OCI-LY1 (cell line): ENCODE measurements around the gene SDK1.

Source experiments
- H2AFZ ChIP-seq: fragments of 200-600 bp; sonication (generic), shearing (Covaris generic); 2 replicates; pipeline ENCODE4 v1.6.0; 2014; ENCODE audit warnings: antibody characterized with exemption, mild to moderate bottlenecking, low read length
- H3F3A ChIP-seq: fragments of 200-600 bp; sonication (generic), shearing (Covaris generic); 2 replicates; pipeline ENCODE4 v1.6.0; 2014; ENCODE audit warnings: mild to moderate bottlenecking, antibody characterized with exemption, low read length, moderate library complexity; ENCODE audit not compliant: insufficient read depth
- H3K27ac ChIP-seq: fragments of 200-600 bp; sonication (generic); 2 replicates; pipeline ENCODE4 v1.5.1; 2014; ENCODE audit warnings: low read length, mixed run types, mild to moderate bottlenecking, low read depth; ENCODE audit not compliant: poor library complexity, severe bottlenecking
- H3K27me3 ChIP-seq: fragments of 200-600 bp; sonication (generic); 2 replicates; pipeline ENCODE4 v1.6.0; 2014; ENCODE audit warnings: antibody characterized with exemption, mild to moderate bottlenecking, low read length, moderate library complexity; ENCODE audit not compliant: insufficient read depth
- H3K36me3 ChIP-seq: fragments of 200-600 bp; sonication (generic); 2 replicates; pipeline ENCODE4 v1.6.1; 2014; ENCODE audit warnings: mild to moderate bottlenecking, antibody characterized with exemption, low read length, moderate library complexity, mixed read lengths; ENCODE audit not compliant: insufficient read depth
- H3K4me1 ChIP-seq: fragments of 200-600 bp; sonication (generic); 2 replicates; pipeline ENCODE4 v1.5.1; 2014; ENCODE audit warnings: mild to moderate bottlenecking, low read length, moderate library complexity; ENCODE audit not compliant: insufficient read depth, severe bottlenecking
- H3K4me2 ChIP-seq: fragments of 200-600 bp; sonication (generic), shearing (Covaris generic); 2 replicates; pipeline ENCODE4 v1.6.1; 2014; ENCODE audit warnings: low read length
- H3K4me3 ChIP-seq: fragments of 200-600 bp; sonication (generic); 2 replicates; pipeline ENCODE4 v1.5.1; 2014; ENCODE audit warnings: low read length, low read depth, mild to moderate bottlenecking, mixed read lengths; ENCODE audit not compliant: poor library complexity, severe bottlenecking
- H3K79me2 ChIP-seq: fragments of 200-600 bp; shearing (Covaris generic); 2 replicates; pipeline ENCODE4 v1.6.1; 2016; ENCODE audit warnings: mixed run types, low read length, mixed read lengths; ENCODE audit not compliant: insufficient read depth
- H3K9ac ChIP-seq: fragments of 200-600 bp; sonication (generic), shearing (Covaris generic); 2 replicates; pipeline ENCODE4 v1.6.1; 2014; ENCODE audit warnings: mild to moderate bottlenecking, low read length, mixed read lengths
- H3K9me2 ChIP-seq: fragments of 200-600 bp; sonication (generic), shearing (Covaris generic); 2 replicates; pipeline ENCODE4 v1.6.1; 2014; ENCODE audit warnings: low read depth, mild to moderate bottlenecking, low read length, mixed read lengths
- H3K9me3 ChIP-seq: fragments of 200-600 bp; shearing (Covaris generic); 2 replicates; pipeline ENCODE4 v1.6.1; 2014; ENCODE audit warnings: low read length, mixed read lengths
- H4K20me1 ChIP-seq: fragments of 200-600 bp; sonication (generic), shearing (Covaris generic); 2 replicates; pipeline ENCODE4 v1.6.0; 2016; ENCODE audit warnings: mild to moderate bottlenecking, low read length; ENCODE audit not compliant: insufficient read depth
- EZH2 ChIP-seq: fragments of 200-600 bp; sonication (generic), shearing (Covaris generic); IDR thresholded peaks from 2 replicates; pipeline ENCODE4 v1.8.0; 2017; ENCODE audit warnings: borderline replicate concordance, mixed run types, mild to moderate bottlenecking, antibody characterized with exemption, low read length, moderate library complexity, mixed read lengths
- TF ChIP-seq, protein P1 (sequence below): fragments of 200-600 bp; sonication (generic), shearing (Covaris generic); IDR thresholded peaks from 2 replicates; pipeline ENCODE4 v1.5.1; 2017; ENCODE audit warnings: mild to moderate bottlenecking, antibody characterized with exemption, low read length, moderate library complexity, mixed read lengths

The SDK1 gene

DNA sequence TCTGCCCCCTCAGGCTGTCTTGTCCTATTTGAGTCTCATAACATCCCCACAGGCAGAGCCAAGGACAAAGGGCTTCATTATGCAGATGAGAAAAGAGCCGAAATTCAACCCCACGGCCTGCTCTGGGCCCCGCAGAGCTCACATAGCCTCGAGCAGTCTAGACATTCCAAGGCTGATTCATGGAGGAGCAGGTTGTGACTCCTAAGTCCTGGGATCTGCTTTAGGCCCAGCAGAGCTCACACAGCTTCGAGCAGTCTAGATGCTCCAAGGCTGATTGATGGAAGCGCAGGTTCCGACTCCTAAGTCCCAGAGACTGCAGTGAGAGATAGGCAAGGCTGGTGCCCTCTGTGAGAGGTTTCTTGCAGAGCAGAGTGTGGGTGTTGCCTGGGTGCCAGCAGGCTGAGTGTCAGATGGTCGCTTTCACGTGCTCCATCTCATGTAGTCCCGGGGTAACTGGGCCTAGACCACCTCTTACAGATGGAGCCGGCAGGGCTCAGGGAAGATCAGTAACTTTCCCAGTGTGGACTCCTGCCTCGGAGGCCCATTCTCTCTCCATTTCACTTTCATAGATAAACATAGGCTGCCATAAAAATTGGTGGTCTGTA, 944.9 kb downstream of the SDK1 start:
- H3K9ac ChIP-seq = no peak overlapping the region
- H3F3A ChIP-seq = no peaks in the 10 kb centered on the region
- no peaks in the 10 kb centered on the region for H4K20me1 ChIP-seq
- H3K27ac ChIP-seq = no peak overlapping the region
- TF ChIP-seq EZH2 = no peak
- TF ChIP-seq, protein P1, sequence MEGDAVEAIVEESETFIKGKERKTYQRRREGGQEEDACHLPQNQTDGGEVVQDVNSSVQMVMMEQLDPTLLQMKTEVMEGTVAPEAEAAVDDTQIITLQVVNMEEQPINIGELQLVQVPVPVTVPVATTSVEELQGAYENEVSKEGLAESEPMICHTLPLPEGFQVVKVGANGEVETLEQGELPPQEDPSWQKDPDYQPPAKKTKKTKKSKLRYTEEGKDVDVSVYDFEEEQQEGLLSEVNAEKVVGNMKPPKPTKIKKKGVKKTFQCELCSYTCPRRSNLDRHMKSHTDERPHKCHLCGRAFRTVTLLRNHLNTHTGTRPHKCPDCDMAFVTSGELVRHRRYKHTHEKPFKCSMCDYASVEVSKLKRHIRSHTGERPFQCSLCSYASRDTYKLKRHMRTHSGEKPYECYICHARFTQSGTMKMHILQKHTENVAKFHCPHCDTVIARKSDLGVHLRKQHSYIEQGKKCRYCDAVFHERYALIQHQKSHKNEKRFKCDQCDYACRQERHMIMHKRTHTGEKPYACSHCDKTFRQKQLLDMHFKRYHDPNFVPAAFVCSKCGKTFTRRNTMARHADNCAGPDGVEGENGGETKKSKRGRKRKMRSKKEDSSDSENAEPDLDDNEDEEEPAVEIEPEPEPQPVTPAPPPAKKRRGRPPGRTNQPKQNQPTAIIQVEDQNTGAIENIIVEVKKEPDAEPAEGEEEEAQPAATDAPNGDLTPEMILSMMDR = no peak
- peaks cover 7% of the 10 kb centered on the region; the same call in 1 of the 2 replicates for H3K36me3 ChIP-seq
- H3K4me3 ChIP-seq = no peak overlapping the region
- H3K9me3 ChIP-seq = no peaks in the 10 kb centered on the region
- H3K9me2 ChIP-seq = no peaks in the 10 kb centered on the region
- no peak overlapping the region for H2AFZ ChIP-seq
- no peaks in the 10 kb centered on the region for H3K4me1 ChIP-seq
- H3K79me2 ChIP-seq = no peaks in the 10 kb centered on the region
- no peaks in the 10 kb centered on the region for H3K27me3 ChIP-seq
- no peak overlapping the region for H3K4me2 ChIP-seq

DNA sequence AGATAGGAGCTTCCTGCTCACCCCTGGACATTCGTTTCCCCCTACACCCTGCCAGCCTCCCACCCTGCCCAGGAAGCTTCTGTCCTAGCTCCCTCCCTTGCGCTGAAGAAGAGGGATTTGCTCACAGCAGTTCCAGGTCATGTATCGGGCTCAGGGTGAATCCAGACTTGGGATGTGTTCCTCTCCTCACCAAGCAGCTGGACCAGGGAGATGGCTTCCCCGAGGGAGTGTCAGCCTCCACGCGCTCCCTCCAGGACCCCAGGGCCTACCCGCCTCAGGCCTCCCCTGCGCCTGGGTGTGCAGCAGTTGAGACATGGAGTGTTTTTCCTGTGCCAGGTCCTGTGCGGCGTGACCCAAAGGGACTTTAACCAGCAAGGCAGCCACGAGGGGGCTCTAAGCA, 945.5 kb downstream of the SDK1 start:
- H3K4me3 ChIP-seq = no peak overlapping the region
- no peak overlapping the region for H3K9ac ChIP-seq
- H3K36me3 ChIP-seq = peaks cover 7% of the 10 kb centered on the region; the same call in 1 of the 2 replicates
- H3K9me2 ChIP-seq = no peaks in the 10 kb centered on the region
- no peak overlapping the region for H3K27ac ChIP-seq
- H2AFZ ChIP-seq = no peak overlapping the region
- H3K27me3 ChIP-seq = no peaks in the 10 kb centered on the region
- H3F3A ChIP-seq = no peaks in the 10 kb centered on the region
- no peaks in the 10 kb centered on the region for H3K79me2 ChIP-seq
- H3K4me1 ChIP-seq = no peaks in the 10 kb centered on the region
- no peak overlapping the region for H3K4me2 ChIP-seq
- no peaks in the 10 kb centered on the region for H4K20me1 ChIP-seq
- peaks cover 2% of the 10 kb centered on the region; the same call in 1 of the 2 replicates for H3K9me3 ChIP-seq
- TF ChIP-seq, protein P1 = no peak
- no peak for TF ChIP-seq EZH2

- H3K9me3 ChIP-seq = peaks cover 2% of the 10 kb centered on the region; the same call in 1 of the 2 replicates
- H2AFZ ChIP-seq = no peak overlapping the region
- H3K4me1 ChIP-seq = no peaks in the 10 kb centered on the region
- H3F3A ChIP-seq = no peaks in the 10 kb centered on the region
- H4K20me1 ChIP-seq = no peaks in the 10 kb centered on the region
- no peaks in the 10 kb centered on the region for H3K79me2 ChIP-seq
- H3K27me3 ChIP-seq = no peaks in the 10 kb centered on the region
- H3K27ac ChIP-seq = no peak overlapping the region
- no peak overlapping the region for H3K4me2 ChIP-seq
- H3K36me3 ChIP-seq = peaks cover 7% of the 10 kb centered on the region; the same call in 1 of the 2 replicates
- no peak overlapping the region for H3K9ac ChIP-seq
- H3K9me2 ChIP-seq = no peaks in the 10 kb centered on the region
- TF ChIP-seq, protein P1 = no peak
- no peak for TF ChIP-seq EZH2
- no peak overlapping the region for H3K4me3 ChIP-seq
Measured at GRCh38 chr7:4247106-4247876, 946.2 kb downstream of the SDK1 start.
